Measurements from ENCODE around the gene TSHB.
"Not testable (repeated sequence)": the region's sequence is repeated elsewhere in the genome, so short reads cannot be mapped to it uniquely, and the experiment has no call there.

Gene TSHB

GRCh38 chr1:115029526-115029925, at the start of gene TSHB:
Gene TSHB, plus strand, starts transcription at chr1:115029826. Its CDS starts 3,537 bp downstream, at chr1:115033363.
- no peak for DNase-seq

GRCh38 chr1:114982251-114982650, 47.4 kb upstream of the TSHB start:
- no peak for DNase-seq

DNA sequence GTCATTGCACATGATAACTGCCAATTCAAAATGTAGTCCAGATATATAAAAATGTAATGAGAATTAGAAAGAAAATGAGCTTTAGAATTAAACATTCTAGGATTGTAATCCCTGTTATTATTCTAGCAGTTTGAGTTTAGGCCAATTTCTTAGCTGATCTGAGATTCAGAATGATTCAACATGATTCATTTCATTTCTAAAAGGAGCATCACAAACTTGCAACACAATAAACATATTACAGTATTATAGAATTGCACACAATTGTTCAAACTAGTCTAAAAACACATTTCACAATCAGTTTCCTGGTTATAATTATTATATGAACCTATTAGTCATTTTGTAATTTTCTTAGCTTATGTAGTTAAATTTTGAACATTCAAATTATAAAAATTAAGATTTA, 43.3 kb upstream of the TSHB start:
- no peak for DNase-seq

DNA sequence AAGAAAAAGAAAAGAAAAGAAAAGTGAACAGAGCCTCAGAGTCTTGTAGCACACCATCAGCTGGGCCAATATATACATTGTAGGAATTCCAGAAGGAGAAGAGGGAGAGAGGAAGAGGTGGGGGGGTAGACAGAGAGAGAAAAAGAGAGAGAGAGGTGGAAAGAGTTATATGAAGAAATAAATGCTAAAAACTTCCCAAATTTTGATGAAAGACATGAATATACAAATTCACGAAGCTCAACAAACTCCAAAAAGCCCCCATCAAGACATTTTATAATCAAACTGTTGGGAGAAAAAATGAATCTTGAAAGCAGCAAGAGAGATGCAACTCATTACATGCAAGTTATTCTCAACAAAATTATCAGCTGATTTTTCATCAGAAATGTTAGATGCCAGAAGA, 41.5 kb upstream of the TSHB start:
- no peak for DNase-seq

DNA sequence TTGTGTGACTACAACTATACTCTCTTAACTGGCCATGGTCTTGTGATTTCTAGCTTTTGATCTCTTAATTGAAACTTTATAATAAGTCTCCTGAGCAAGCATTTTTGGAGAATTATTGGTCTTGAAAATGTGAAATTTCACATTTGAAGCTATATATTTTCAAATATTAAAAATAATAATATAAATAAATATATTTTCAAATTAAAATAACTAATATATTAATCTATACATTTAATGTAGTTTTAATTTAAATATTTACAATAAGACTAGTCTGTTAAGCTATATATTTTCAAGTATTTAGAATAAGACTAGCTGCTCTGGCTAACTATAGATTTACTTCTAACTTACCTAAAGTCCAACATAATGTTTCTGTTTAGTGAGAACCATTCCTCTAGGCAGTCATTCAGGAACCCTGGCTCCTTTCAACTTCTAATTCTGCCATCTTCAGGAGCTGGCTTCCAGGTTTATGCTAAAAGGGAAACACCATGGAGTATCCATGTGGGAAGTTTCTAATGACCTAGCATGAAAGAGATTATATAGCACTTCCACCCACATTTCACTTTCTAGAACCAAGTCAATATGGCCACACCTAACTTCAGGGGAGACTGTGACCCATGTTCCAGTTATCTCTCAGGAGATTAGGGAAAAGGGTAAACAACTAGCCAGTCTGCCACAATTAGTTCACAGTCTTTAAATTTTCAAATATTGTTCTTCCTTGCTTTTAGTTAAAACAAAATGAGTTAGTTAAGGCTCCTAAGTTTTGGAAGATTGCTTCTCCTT, 31.9 kb upstream of the TSHB start:
- DNase-seq = no peak

- no peak for DNase-seq
These were observed 23.4 kb upstream of the TSHB start for GRCh38 chr1:115006191-115006590.

- DNase-seq = no peak
These were observed 17.6 kb upstream of the TSHB start for GRCh38 chr1:115012006-115012405.

GRCh38 chr1:115012434-115012833, 17.2 kb upstream of the TSHB start:
- no peak for DNase-seq

DNA sequence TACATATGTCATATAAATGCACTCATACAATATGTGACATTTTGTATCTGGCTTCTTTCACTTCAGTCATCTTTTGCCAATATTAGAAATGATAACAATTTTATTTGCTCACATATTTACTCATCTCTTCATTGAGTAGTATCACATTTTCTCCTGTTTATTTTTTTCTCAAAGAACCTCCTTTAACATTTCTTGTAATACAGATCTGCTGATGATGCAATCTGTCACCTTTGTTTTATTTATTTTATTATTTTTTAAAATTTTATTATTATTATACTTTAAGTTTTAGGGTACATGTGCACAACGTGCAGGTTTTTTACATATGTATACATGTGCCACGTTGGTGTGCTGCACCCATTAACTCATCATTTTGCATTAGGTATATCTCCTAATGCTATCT, 15.8 kb upstream of the TSHB start:
- DNase-seq = no peak

- not testable (repeated sequence) for DNase-seq
These were observed 10.1 kb upstream of the TSHB start for GRCh38 chr1:115019549-115019948.

GRCh38 chr1:115021145-115021544, 8.5 kb upstream of the TSHB start:
- no peak for DNase-seq

GRCh38 chr1:115023593-115023992, 6.0 kb upstream of the TSHB start:
- DNase-seq = no peak

DNA sequence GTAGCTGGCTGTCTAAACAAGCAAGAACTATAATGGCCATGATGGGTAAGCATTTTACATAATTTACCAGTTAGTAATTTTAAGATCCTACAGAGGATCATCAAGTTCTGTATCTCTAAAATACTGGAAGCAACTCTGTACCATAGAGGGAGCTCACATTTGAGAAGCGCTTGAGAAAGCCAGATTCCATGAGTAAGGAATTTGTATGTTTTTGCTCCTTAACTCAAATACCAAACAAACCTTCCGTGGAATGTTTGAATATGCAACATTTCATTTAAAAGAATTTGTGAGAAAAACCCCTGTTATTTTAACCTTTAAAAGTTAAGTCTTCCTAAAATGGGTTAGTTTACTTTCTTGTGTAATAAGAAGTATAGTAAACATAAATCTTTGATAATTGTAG, 2.0 kb downstream of the TSHB start:
- DNase-seq = no peak

GRCh38 chr1:115035652-115036051, 6.0 kb downstream of the TSHB start:
- no peak for DNase-seq

- no peak for DNase-seq
These were observed 7.3 kb downstream of the TSHB start for GRCh38 chr1:115036814-115037507.

- no peak for DNase-seq
These were observed 10.9 kb downstream of the TSHB start for GRCh38 chr1:115040501-115040900.

- DNase-seq = no peak
These were observed 12.0 kb downstream of the TSHB start for GRCh38 chr1:115041654-115042053.

DNA sequence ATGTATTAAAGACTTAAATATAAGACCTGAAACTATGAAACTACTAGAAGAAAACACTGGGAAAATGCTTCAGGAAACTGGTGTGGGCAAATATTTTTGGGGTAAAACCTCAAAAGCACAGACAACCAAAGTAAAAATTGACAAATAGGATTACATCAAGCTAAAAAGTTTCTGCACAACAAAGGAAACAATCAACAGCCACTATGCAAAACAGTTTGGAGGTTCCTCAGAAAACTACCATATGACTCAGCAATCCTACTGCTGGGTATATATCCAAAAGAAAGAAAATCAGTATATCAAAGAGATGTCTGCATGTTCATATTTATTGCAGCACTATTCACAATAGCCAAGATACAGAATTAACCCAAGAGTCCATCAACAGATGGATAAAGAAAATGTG, 17.1 kb downstream of the TSHB start:
- no peak for DNase-seq

DNA sequence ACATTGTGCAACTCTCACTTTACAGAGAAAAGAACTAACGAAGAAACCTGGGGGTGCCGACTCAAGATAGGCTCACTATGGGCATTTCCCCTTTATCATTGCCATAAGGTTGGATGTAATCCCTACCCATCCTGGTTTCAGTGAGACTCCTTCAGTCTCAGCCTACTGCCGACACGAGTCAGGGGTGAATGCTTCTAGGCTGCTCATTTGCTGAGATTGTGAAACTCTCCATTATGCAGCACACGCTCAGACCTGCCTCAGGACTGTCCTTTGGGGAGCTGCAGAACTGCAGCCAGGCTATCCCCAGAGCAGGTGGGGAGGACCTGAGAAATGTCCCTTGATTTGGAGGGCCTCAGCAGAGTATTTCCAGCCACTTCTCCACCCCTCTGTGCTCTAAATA, 22.2 kb downstream of the TSHB start:
- DNase-seq = no peak

DNA sequence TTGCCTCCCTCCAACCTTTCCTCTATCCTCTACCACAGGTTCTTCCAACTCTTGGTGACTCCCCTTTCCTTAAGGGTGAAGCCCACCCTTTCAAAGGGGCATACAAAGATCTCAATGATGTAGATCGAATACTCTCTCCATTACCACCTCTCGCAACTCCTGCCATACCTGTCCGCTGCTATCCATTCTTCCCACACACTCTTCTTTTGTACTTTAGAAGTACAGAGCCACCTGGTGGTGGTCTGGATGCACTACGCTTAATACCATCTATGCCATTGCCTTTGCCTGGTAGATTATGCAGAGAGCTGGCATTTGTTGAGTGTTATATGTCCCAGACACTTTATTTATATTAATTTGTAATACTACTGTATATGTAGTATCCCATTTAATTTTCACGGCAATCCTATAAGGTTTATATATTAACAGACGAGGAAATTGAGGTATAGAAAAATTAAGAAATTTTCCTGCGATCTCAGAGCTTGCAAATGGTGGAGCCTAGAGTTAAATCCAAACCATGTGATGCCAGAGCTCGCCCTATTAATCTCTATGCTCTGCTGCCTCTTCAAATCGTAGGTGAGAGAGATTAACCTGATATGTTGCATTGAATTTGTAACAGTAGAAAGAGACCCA, 22.9 kb downstream of the TSHB start:
- peak; percentile 53 for DNase-seq

DNA sequence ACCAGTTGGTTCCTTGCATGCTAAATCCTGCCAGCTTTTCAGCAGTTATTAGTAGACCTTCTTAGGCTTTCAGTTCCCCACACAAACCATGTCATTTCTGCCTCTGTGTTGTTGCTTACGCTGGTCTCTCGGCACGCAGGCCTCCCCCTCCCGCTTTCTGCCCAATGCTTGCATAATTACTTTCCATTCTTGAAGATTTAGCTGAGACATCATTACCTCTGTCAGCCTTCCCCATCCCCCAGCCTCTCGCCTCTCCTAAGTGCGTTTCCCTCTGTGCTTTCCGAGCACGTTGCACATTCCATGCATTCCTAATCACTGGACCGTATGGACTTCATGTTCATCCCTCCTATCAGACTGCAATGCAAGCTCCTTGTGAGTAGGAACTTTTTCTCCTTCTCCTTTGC, 26.8 kb downstream of the TSHB start:
- DNase-seq = no peak

GRCh38 chr1:115057661-115058254, 28.1 kb downstream of the TSHB start:
- DNase-seq = no peak

DNA sequence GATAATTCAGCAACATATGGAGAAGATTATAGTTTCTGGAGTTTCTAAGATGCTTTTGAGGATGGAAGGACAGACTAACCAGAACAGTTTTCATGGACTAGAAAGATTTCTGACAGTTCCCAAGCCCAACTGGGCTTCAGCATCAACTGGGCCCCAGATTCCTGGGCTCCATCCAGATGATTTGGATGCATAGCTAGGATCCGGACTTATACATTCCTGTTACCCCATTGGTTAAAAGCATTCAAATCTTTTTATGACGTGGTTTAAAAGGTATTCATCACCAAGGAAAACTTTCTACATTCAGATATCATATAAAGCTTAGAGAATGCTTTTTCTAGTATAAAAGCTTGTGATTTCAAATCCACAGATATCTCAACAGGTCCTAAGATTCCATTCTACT, 29.7 kb downstream of the TSHB start:
- DNase-seq = no peak

DNA sequence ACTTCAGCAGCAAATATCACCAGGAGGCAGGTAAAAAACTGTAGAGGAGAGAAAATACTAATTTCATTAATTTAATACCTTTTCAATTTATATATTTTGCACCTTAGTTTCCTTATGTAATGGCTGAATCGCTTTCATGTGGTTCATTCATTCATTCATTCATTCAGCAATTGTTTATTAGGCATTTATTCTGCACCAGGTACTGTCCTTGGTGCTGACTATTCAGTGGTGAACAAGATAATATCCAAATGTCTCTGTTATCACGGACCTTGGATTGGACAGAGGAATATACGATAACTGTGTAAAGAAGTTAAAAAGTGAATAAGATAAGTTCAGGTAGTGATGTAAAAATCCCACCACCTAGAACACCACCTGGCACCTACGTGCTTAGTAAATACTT, 30.9 kb downstream of the TSHB start:
- DNase-seq = no peak

All from NCI-H748 treated with DMSO at 0.1 percent for 48 hours (cell line).